HepG2 (cell line): Measurements from ENCODE around the gene TBC1D10B. TPM values are rescaled to one million over a fixed set of nuclear protein-coding genes. Genes with fewer than 3 reads are reported as not detected.

Source experiments
- CAMTA2 ChIP-seq: sonication (generic); formaldehyde crosslinking; IDR thresholded peaks from 2 replicates; pipeline ENCODE4 v1.4.0; 2020; ENCODE audit warnings: mild to moderate bottlenecking, missing genetic modification reagents, borderline replicate concordance
- DRAP1 ChIP-seq: IDR thresholded peaks from 2 replicates; pipeline ENCODE4 v1.6.1; 2016; ENCODE audit warnings: missing genetic modification reagents, missing compliant biosample characterization
- E2F2 ChIP-seq: sonication (generic); formaldehyde crosslinking; IDR thresholded peaks from 2 replicates; pipeline ENCODE4 v1.4.0; 2020; ENCODE audit warnings: missing genetic modification reagents, borderline replicate concordance
- GTF3A ChIP-seq: sonication (generic); formaldehyde crosslinking; conservative IDR thresholded peaks from 2 replicates; pipeline ENCODE4 v1.4.0; 2020; ENCODE audit warnings: mild to moderate bottlenecking, missing genetic modification reagents
- HMG20A ChIP-seq: IDR thresholded peaks from 2 replicates; pipeline ENCODE4 v1.6.1; 2016; ENCODE audit warnings: borderline replicate concordance
- JUND ChIP-seq: sonication (generic); formaldehyde crosslinking; IDR thresholded peaks from 2 replicates; pipeline ENCODE4 v1.8.0; 2022; ENCODE audit warnings: mild to moderate bottlenecking, missing genetic modification reagents
- MXD3 ChIP-seq: IDR thresholded peaks from 2 replicates; pipeline ENCODE4 v1.6.1; 2016; ENCODE audit warnings: mild to moderate bottlenecking, missing biosample characterization, missing genetic modification reagents
- NFYC ChIP-seq: IDR thresholded peaks from 2 replicates; pipeline ENCODE4 v1.6.1; 2016; ENCODE audit warnings: missing genetic modification reagents, missing compliant biosample characterization
- POGZ ChIP-seq: sonication (generic); formaldehyde crosslinking; IDR thresholded peaks from 2 replicates; pipeline ENCODE4 v1.4.0; 2020; ENCODE audit warnings: mild to moderate bottlenecking, missing genetic modification reagents
- RERE ChIP-seq: IDR thresholded peaks from 2 replicates; pipeline ENCODE4 v1.6.1; 2016; ENCODE audit warnings: low read depth, missing genetic modification reagents, missing compliant biosample characterization
- TBX3 ChIP-seq: fragments of 450-650 bp; IDR thresholded peaks from 2 replicates; pipeline ENCODE4 v1.6.1; 2017; ENCODE audit warnings: antibody characterized with exemption, mild to moderate bottlenecking, inconsistent platforms, borderline replicate concordance
- TRIM24 ChIP-seq: sonication (generic); formaldehyde crosslinking; IDR thresholded peaks from 2 replicates; pipeline ENCODE4 v1.8.0; 2022; ENCODE audit warnings: mild to moderate bottlenecking, missing genetic modification reagents
- YEATS2 ChIP-seq: sonication (generic); formaldehyde crosslinking; IDR thresholded peaks from 2 replicates; pipeline ENCODE4 v1.4.0; 2020; ENCODE audit warnings: missing genetic modification reagents, borderline replicate concordance
- ZMAT3 ChIP-seq: sonication (generic); formaldehyde crosslinking; conservative IDR thresholded peaks from 2 replicates; pipeline ENCODE4 v1.7.0; 2021; ENCODE audit warnings: missing genetic modification reagents
- ZMAT5 ChIP-seq: sonication (generic); formaldehyde crosslinking; IDR thresholded peaks from 2 replicates; pipeline ENCODE4 v1.5.0; 2020; ENCODE audit warnings: mild to moderate bottlenecking, low read depth, missing genetic modification reagents, borderline replicate concordance
- ZMYM3 ChIP-seq: sonication (generic); formaldehyde crosslinking; IDR thresholded peaks from 2 replicates; pipeline ENCODE4 v1.5.1; 2020; ENCODE audit warnings: mild to moderate bottlenecking, missing genetic modification reagents
- ZNF788 ChIP-seq: sonication (generic); formaldehyde crosslinking; IDR thresholded peaks from 2 replicates; pipeline ENCODE4 v1.5.0; 2020; ENCODE audit warnings: mild to moderate bottlenecking, missing genetic modification reagents, borderline replicate concordance
- ZNF839 ChIP-seq: sonication (generic); formaldehyde crosslinking; IDR thresholded peaks from 2 replicates; pipeline ENCODE4 v1.4.0; 2020; ENCODE audit warnings: missing genetic modification reagents, mild to moderate bottlenecking, borderline replicate concordance
- ZNF891 ChIP-seq: sonication (generic); formaldehyde crosslinking; IDR thresholded peaks from 2 replicates; pipeline ENCODE4 v1.5.0; 2020; ENCODE audit warnings: mild to moderate bottlenecking, missing genetic modification reagents
- polyA plus RNA-seq, 8 experiments: library from polyadenylated mRNA; depleted of rRNA in 3 of 8; stranded (reverse) in 7 of 8; unstranded in 1 of 8; fragments of >200 nt; fragmentation: Illumina TruSeq in 4 of 8; extraction: Trizol in 4 of 8; gene quantifications; 2 replicates each; pipeline versions ENCODE4 v1.2.1 to v1.2.3, GENCODE V29; 2011 to 2016; ENCODE audit warnings: low read depth in 4 of 8, missing spikeins in 1 of 8, mixed read lengths in 1 of 8; ENCODE audit not compliant: insufficient read depth in 1 of 8
- total RNA-seq, 5 experiments: library from RNA; depleted of rRNA; stranded (reverse); fragments of >200 nt; fragmentation: Illumina TruSeq; extraction: Trizol; gene quantifications; 2 replicates each; pipeline ENCODE4 v1.2.3, GENCODE V29; 2016; ENCODE audit warnings: low read depth in 1 of 5

TBC1D10B gene
- total and polyA plus RNA-seq, 2 of the 13 experiments (the other 11 are each of a cell fraction or from before 2014, with no cell fraction given): 15.7 to 24.8 TPM

- TF ChIP-seq ZMAT5 (CRISPR knock-in tag) (no peak), RERE (CRISPR knock-in tag) (no peak), ZNF788 (CRISPR knock-in tag) (peak; percentile 43; the same call in 1 of the 2 replicates), TBX3 (peak; percentile 75; the same call in 1 of the 2 replicates), MXD3 (0 out of 2 replicates have a peak, but pooled peaks have one; percentile 9), NFYC (peak; percentile 68), GTF3A (CRISPR knock-in tag) (no peak), ZMAT3 (CRISPR knock-in tag) (no peak; the same call in 1 of the 2 replicates), YEATS2 (peak; percentile 91), TRIM24 (CRISPR knock-in tag) (no peak), JUND (peak; percentile 23; the same call in 1 of the 2 replicates), HMG20A (CRISPR knock-in tag) (no peak), ZNF891 (CRISPR knock-in tag) (0 out of 2 replicates have a peak, but pooled peaks have one; percentile 23), POGZ (CRISPR knock-in tag) (peak; percentile 75), E2F2 (CRISPR knock-in tag) (0 out of 2 replicates have a peak, but pooled peaks have one; percentile 54), CAMTA2 (0 out of 2 replicates have a peak, but pooled peaks have one; percentile 21), ZNF839 (no peak; the same call in 1 of the 2 replicates), ZMYM3 (CRISPR knock-in tag) (peak; percentile 98), DRAP1 (CRISPR knock-in tag) (peak; percentile 50; the same call in 1 of the 2 replicates)
Observed at GRCh38 chr16:30355144-30355953, 14.9 kb downstream of the TBC1D10B start, which contains the start of gene CD2BP2 (continued).
